ENCODE data around the gene ADGRL3. TPM values are rescaled to one million over a fixed set of nuclear protein-coding genes. Genes with fewer than 3 reads are reported as not detected.

Gene ADGRL3
- total RNA-seq, 4 donors from 2014 or later = 4.6 to 7.1 (median 6.3) TPM

DNA sequence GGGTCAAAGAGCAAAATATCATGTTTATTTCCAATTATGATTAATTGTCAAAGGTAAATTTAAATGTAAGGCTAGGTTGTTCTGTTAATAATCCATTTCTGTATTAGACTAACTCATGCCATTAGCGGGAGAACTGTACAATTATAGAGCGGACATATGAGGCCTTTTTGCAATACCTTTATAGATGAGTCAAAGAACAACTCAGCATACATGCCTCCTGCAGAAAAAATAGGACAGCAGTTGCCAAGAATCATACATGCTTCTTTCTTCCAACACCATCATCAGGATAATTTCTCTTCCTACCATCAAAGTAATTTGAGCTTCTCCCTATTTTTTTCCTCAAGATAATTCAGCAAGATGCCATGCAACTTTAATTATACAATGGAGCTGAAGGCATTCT is 917.8 kb downstream of the ADGRL3 start:
- no peaks in the 10 kb centered on the region for H3K36me3 ChIP-seq
- H3K9me3 ChIP-seq = no peaks in the 10 kb centered on the region
- H3K4me3 ChIP-seq = no peak overlapping the region
- H3K27ac ChIP-seq (replicated peaks in 1 of 4) = no peak overlapping the region
- 88% methylated on average over 2 of the region's 2 CpGs for WGBS
- no peak for DNase-seq (ENCODE audit: extremely low spot score)
- TF ChIP-seq, protein P1, sequence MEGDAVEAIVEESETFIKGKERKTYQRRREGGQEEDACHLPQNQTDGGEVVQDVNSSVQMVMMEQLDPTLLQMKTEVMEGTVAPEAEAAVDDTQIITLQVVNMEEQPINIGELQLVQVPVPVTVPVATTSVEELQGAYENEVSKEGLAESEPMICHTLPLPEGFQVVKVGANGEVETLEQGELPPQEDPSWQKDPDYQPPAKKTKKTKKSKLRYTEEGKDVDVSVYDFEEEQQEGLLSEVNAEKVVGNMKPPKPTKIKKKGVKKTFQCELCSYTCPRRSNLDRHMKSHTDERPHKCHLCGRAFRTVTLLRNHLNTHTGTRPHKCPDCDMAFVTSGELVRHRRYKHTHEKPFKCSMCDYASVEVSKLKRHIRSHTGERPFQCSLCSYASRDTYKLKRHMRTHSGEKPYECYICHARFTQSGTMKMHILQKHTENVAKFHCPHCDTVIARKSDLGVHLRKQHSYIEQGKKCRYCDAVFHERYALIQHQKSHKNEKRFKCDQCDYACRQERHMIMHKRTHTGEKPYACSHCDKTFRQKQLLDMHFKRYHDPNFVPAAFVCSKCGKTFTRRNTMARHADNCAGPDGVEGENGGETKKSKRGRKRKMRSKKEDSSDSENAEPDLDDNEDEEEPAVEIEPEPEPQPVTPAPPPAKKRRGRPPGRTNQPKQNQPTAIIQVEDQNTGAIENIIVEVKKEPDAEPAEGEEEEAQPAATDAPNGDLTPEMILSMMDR (IDR thresholded peaks at IDR 0.05) = no peak
- no peaks in the 10 kb centered on the region for H3K27me3 ChIP-seq
- intact Hi-C loops (cut with DNase I) = no loop called here
- H3K4me1 ChIP-seq = no peaks in the 10 kb centered on the region

DNA sequence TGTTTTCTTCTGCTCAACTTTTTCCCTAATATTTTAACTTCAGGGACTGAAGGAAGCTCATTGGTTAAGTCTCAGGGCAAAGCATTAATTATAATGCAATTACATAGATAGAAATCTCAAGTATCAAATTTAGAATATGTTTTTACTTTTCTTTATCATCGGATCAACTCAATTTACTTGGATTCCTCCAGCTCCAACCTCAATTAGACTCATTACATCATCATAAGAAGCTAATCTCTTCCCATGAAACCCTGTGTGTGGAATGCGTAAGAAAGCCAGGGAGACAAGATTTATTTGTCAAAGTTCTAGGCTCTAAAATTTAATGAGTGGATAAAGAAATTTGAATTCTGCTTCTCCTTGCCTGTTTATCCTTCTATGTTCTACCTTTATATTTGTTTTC is 918.4 kb downstream of the ADGRL3 start:
- TF ChIP-seq, protein P1 (IDR thresholded peaks at IDR 0.05) = no peak
- no peak for TF ChIP-seq EP300 (IDR thresholded peaks at IDR 0.05)
- TF ChIP-seq POLR2A (IDR thresholded peaks at IDR 0.05; ENCODE audit: low read depth) = no peak
- no peak for TF ChIP-seq POLR2AphosphoS5 (IDR thresholded peaks at IDR 0.05)
- 80% methylated on average over 2 of the region's 2 CpGs for WGBS
- H3K27me3 ChIP-seq = no peaks in the 10 kb centered on the region
- intact Hi-C loops (cut with DNase I) = no loop called here
- H3K4me1 ChIP-seq = no peaks in the 10 kb centered on the region
- no peak overlapping the region for H3K27ac ChIP-seq (replicated peaks in 1 of 4)
- DNase-seq (ENCODE audit: extremely low spot score) = no peak
- H3K9me3 ChIP-seq = no peaks in the 10 kb centered on the region
- H3K36me3 ChIP-seq = no peaks in the 10 kb centered on the region
- H3K4me3 ChIP-seq = no peak overlapping the region

DNA sequence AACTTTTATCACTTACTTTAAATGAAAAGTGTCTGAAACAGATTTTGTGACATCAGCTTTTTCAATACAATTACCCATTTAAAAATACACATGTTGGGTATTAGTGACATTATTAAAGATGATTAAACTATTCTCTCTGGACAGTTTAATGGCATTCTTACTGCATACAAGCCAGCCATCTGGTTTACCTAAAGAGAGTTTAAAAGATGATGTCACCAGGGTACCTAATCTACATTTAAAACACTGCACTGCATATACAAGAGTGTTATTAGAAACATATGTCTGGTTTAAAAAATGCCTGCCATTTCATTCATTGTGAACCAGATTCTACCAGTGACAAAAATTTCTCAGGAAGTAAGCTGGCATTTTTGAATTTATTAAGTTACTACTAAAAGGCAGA is 919.1 kb downstream of the ADGRL3 start:
- H3K4me3 ChIP-seq = no peak overlapping the region
- no peaks in the 10 kb centered on the region for H3K27me3 ChIP-seq
- H3K36me3 ChIP-seq = no peaks in the 10 kb centered on the region
- TF ChIP-seq, protein P1 (IDR thresholded peaks at IDR 0.05) = no peak
- no peak for TF ChIP-seq POLR2A (IDR thresholded peaks at IDR 0.05; ENCODE audit: low read depth)
- DNase-seq (ENCODE audit: extremely low spot score) = no peak
- intact Hi-C loops (cut with DNase I) = no loop called here
- no peaks in the 10 kb centered on the region for H3K4me1 ChIP-seq
- H3K9me3 ChIP-seq = no peaks in the 10 kb centered on the region
- no peak overlapping the region for H3K27ac ChIP-seq (replicated peaks in 1 of 4)

DNA sequence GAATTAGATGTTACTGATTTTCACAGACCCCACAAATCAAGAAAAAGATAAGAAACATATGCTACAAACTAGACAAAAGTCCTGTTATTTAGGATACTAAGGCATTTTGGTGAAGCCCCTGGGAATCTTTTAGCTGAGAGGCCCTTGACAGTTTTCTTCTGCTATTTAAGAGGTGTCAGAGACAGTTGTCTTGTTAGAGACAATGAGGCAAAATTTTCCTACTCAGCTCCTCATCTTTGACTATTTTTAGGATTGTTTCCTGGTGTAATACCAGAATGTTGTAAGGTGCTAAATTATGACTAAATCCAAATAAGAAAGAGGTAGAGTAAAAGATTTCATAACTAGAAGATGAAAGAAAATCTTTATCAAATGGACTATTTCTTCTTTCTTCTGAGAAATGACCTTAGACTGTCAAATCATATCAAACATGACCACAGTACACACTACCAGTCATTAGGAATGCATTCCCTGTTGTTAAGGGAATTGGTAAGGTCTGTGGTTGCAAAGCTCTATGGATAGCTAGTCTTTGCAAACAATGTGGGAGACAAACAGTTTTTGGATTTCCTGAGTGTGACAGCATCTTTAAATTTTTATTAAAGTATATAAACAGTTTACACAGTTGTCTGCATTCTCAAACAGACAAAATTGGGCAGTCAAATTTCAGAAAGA is 926.1 kb downstream of the ADGRL3 start:
- TF ChIP-seq POLR2A (IDR thresholded peaks at IDR 0.05; ENCODE audit: low read depth) = no peak
- TF ChIP-seq, protein P1 (IDR thresholded peaks at IDR 0.05) = no peak
- TF ChIP-seq EP300 (IDR thresholded peaks at IDR 0.05) = no peak
- no peak for TF ChIP-seq POLR2AphosphoS5 (IDR thresholded peaks at IDR 0.05)
- intact Hi-C loops (cut with DNase I) = no loop called here
- Histone ChIP-seq H3K27me3 (no peaks in the 10 kb centered on the region), H3K9me3 (no peaks in the 10 kb centered on the region), H3K4me3 (no peak overlapping the region), H3K27ac (replicated peaks in 1 of 4) (no peak overlapping the region), H3K4me1 (no peaks in the 10 kb centered on the region), H3K36me3 (no peaks in the 10 kb centered on the region)
- DNase-seq (ENCODE audit: extremely low spot score) = no peak

Small RNA genes within 50 kb of the gene (small RNA-seq; reads per million reads assigned to genes)
- 0 reads per million in 3 donors for gene RF00019

Measured in esophagus muscularis mucosa (tissue), 4 donors.